Body of pancreas (tissue), 4 donors: ENCODE results near the gene TNIK.

Experiments used
- POLR2A ChIP-seq, 3 donors: fragments of 450-650 bp; IDR thresholded peaks; one replicate each; pipeline ENCODE4 v1.6.1; 2016; ENCODE audit warnings: antibody characterized with exemption in 3 of 3, mild to moderate bottlenecking in 2 of 3
- TF ChIP-seq, protein P1 (sequence below), 7 experiments: fragments of 450-650 bp in 4 of 7; fragments of 200-600 bp in 3 of 7; sonication (generic) in 3 of 7; IDR thresholded peaks; one replicate each; pipeline ENCODE4 v1.5.1; 2016 to 2019; ENCODE audit warnings: antibody characterized with exemption in 7 of 7

DNA sequence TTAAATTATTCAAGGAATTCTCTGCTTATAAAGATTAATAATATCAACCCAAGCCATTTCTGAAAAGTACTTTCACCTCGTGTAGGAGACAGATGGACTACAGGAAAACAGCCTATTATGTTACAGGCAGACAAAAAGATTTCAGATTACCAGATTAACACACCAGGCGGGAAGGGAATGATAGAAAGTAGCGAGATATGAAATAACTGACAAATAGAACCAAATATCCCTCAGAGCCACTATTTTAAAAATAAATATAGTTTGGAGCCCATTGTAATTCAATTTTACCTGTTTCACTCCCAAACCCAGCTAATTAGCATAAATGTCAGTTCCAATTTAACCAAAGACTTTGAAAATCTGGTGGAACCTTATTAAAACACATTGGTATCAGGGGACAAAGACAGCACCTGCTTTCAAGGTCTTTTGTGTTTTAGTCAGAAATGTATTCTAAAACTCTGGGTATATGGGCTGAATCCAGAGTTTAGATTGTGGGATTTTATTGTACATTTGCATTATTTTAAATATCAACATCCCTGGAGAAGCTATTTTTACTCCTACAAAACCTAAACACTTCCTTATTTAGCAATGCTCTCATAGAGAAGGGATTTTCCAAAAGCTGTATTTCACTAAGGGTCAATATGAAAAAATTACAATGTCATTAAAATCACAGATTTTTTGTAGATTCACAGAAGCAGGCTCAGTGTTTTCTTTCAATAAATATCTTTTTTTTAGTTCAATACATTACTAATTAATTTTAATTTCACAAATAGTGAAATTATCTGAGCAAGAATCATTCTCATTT, 138.4 kb downstream of the TNIK start:
- TF ChIP-seq, protein P1, sequence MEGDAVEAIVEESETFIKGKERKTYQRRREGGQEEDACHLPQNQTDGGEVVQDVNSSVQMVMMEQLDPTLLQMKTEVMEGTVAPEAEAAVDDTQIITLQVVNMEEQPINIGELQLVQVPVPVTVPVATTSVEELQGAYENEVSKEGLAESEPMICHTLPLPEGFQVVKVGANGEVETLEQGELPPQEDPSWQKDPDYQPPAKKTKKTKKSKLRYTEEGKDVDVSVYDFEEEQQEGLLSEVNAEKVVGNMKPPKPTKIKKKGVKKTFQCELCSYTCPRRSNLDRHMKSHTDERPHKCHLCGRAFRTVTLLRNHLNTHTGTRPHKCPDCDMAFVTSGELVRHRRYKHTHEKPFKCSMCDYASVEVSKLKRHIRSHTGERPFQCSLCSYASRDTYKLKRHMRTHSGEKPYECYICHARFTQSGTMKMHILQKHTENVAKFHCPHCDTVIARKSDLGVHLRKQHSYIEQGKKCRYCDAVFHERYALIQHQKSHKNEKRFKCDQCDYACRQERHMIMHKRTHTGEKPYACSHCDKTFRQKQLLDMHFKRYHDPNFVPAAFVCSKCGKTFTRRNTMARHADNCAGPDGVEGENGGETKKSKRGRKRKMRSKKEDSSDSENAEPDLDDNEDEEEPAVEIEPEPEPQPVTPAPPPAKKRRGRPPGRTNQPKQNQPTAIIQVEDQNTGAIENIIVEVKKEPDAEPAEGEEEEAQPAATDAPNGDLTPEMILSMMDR (IDR thresholded peaks at IDR 0.05), result no peak
- TF ChIP-seq POLR2A (IDR thresholded peaks at IDR 0.05), result no peak
